ENCODE results near the gene STKLD1. TPM values are rescaled to one million over a fixed set of nuclear protein-coding genes. Genes with fewer than 3 reads are reported as not detected.
A peak's percentile ranks its signal among the peaks of the same experiment; 100 is the strongest.

The STKLD1 gene
- total and polyA plus RNA-seq, 12 donors, result 0.17 to 1.7 (median 0.68) TPM; not detected in 2

GRCh38 chr9:133421615-133422542 lies 45.7 kb downstream of the STKLD1 start, which contains the start of gene ADAMTS13:
Gene ADAMTS13, plus strand, starts transcription at chr9:133422367. Its CDS starts 77 bp downstream, at chr9:133422444.
- peaks cover 5 to 28% (median 15%) of the 10 kb centered on the region in 7 donors for H3K27me3 ChIP-seq
- H3K36me3 ChIP-seq, result no peaks in the 10 kb centered on the region
- DNase-seq (no peak), ATAC-seq (no peak)
- no peaks in the 10 kb centered on the region for H3K9me3 ChIP-seq
- intact Hi-C loops (cut with DNase I), result no loop called here
- 56 to 59% methylated on average over 23 of the region's 23 CpGs for WGBS, 2 donors
- no peak within 1 kb of the TSS for H3K27ac ChIP-seq
- no peak for TF ChIP-seq CTCF (IDR thresholded peaks at IDR 0.05)
- no peak within 1 kb of the TSS for H3K4me3 ChIP-seq
- H3K4me1 ChIP-seq, result peaks cover 3 to 17% (median 8%) of the 10 kb centered on the region in 9 donors

DNA sequence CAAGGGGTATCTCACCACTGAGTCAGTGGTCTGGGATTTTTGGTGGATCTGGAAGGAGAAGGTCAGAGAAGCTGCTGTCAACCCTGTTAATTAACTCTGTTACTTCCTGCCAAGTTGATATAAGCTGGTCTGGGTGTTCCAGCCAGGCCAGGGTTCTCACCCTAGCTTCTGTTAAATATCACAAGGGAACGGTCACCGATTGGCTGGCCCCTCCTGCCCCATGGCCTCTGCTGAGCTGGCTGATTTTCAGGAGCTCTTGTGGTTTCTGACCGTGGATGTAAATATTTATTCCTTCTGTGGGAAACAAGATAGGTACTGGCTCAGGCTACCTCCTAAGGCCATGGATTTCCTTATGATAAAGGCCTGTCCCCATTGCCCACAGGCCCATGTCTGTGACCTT lies 47.0 kb downstream of the STKLD1 start:
- DNase-seq, result no peak
- no peak for TF ChIP-seq CTCF (IDR thresholded peaks at IDR 0.05)
- peak in 1 of 8 donors; percentile 43 for ATAC-seq
- intact Hi-C loops (cut with DNase I), result no loop called here
- WGBS, 2 donors, result 43 to 45% methylated on average over 3 of the region's 3 CpGs
- no peaks in the 10 kb centered on the region for H3K36me3 ChIP-seq
- no peak overlapping the region for H3K27ac ChIP-seq
- H3K9me3 ChIP-seq, result no peaks in the 10 kb centered on the region
- peaks cover 5 to 42% (median 28%) of the 10 kb centered on the region in 7 donors for H3K27me3 ChIP-seq
- no peak overlapping the region for H3K4me3 ChIP-seq
- peaks cover 0 to 9% (median 3%) of the 10 kb centered on the region in 9 donors for H3K4me1 ChIP-seq

DNA sequence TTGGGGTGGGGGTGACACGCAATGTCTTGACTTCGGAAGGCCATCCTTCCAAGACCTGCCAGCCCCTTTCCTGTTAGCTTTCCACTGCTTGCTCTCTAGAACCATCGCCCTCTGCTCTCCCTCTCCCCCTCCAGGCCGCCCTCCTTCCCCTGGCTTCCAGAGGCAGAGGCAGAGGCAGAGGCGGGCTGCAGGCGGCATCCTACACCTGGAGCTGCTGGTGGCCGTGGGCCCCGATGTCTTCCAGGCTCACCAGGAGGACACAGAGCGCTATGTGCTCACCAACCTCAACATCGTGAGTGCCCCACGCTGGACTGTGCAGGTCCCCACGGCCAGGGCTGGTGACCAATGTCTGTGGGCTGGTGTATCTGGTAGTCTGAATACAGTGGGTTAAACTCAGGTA lies 48.0 kb downstream of the STKLD1 start:
- Histone ChIP-seq H3K4me3 (no peak overlapping the region), H3K27ac (no peak overlapping the region), H3K27me3 (peaks cover 5 to 47% (median 35%) of the 10 kb centered on the region in 7 donors), H3K9me3 (no peaks in the 10 kb centered on the region), H3K36me3 (no peaks in the 10 kb centered on the region), H3K4me1 (peaks cover 0 to 5% (median 3%) of the 10 kb centered on the region in 9 donors)
- no peak for TF ChIP-seq CTCF (IDR thresholded peaks at IDR 0.05)
- WGBS, 2 donors, result 95 to 96% methylated on average over 12 of the region's 12 CpGs
- ATAC-seq, result peak in 1 of 8 donors; percentile 18
- DNase-seq, result no peak
- intact Hi-C loops (cut with DNase I), result no loop called here

- intact Hi-C loops (cut with DNase I), result loop anchor here in 1 of 10 donors (5.0 kb wide), 1 partner anchor 1097 kb away; no protein-coding TSS in a partner anchor
Observed at GRCh38 chr9:133425049-133425632, 49.0 kb downstream of the STKLD1 start.

More at GRCh38 chr9:133425049-133425632, 49.0 kb downstream of the STKLD1 start:
- no peaks in the 10 kb centered on the region for H3K36me3 ChIP-seq
- peaks cover 5 to 53% (median 41%) of the 10 kb centered on the region in 7 donors for H3K27me3 ChIP-seq
- TF ChIP-seq CTCF (IDR thresholded peaks at IDR 0.05), result no peak
- H3K4me1 ChIP-seq, result peaks cover 0 to 5% (median 3%) of the 10 kb centered on the region in 9 donors
- DNase-seq, result no peak
- WGBS, 2 donors, result 87 to 93% methylated on average over 22 of the region's 22 CpGs
- no peak overlapping the region for H3K27ac ChIP-seq
- H3K4me3 ChIP-seq, result no peak overlapping the region
- ATAC-seq, result no peak
- no peaks in the 10 kb centered on the region for H3K9me3 ChIP-seq
